Measurements from ENCODE around the gene SLC15A5.

The SLC15A5 gene

DNA sequence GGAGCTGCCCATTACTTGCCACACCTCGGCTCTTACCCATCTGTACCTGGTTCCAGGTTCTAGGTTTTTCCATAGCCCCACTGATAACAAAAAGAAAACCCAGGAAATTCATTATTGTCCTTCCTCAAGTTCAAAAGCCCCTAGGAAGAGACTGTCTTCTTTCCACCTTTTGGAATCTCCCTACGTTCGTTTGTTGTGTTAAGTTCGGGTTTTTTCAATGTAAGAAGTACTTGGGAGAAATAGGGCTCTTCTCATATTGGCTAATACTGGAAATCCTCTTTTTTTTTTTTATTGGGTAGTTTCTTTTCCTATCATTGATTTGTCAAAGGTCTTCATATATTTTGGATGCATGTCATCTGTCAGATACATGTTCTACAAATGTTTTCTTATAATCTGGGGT, 17.3 kb downstream of the SLC15A5 start:
- no peak for DNase-seq (ENCODE audit: low read depth in 2 of 2)

DNA sequence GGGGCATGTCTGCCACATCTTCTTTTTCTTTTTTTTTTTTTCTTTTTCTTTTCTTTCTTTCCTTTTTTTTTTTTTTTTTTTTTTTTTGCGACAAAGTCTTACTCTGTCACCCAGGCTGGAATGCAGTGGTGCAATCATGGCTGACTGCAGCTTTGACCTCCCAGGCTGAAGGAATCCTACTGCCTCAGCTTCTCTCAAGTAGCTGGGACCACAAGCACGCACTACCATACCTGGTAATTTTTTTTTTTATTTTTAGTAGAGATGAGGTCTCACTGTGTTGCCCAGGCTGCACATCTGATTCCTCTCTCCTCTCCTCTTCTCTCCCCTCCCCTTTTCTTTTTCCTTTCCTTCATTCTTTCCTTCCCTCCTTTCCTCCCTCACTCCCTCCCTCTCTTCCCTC, 18.5 kb downstream of the SLC15A5 start:
- no peak for DNase-seq (ENCODE audit: low read depth in 2 of 2)

GRCh38 chr12:16246264-16246663, 31.2 kb downstream of the SLC15A5 start:
- no peak for DNase-seq (ENCODE audit: low read depth in 2 of 2)

DNA sequence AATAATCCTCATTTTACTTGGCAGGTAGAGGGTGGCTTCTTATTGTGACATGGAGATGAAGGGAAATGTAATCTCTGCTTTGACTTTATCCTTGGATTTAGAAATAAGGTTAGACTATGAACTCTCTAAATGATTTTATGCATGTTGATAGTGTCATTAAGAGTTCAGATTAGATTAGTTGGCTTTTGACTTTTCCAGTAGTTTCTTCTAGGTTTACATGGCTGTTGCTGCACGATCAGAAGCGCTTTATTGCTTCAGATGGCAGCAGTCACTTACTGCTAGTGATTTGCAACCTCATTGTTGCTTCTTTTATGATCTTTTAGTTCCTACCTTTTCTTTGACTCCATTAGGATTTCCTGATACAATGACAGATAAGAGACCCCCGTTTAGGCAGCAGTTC, 32.3 kb downstream of the SLC15A5 start:
- no peak for DNase-seq (ENCODE audit: low read depth in 2 of 2)

GRCh38 chr12:16243487-16244412, 33.7 kb downstream of the SLC15A5 start:
- no peak for DNase-seq (ENCODE audit: low read depth in 2 of 2)

DNA sequence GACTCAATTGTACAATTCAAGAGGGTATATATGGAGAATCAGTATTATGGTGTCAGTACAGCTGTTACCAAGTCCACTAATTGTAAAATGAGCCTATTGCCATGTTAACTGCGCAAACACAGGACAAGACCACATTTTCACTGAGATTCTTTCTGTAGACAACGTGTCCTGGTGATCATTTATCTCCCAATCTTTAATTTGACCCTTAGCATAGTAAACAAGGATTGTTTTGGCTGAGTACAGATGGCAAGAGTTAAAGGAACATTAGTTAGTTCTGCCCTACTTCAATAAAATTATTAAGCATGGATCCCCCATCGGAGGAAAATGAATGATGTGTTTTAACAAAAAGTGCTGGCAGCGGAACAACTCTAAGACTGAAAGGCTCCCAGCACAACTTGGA, 36.1 kb downstream of the SLC15A5 start:
- no peak for DNase-seq (ENCODE audit: low read depth in 2 of 2)

- no peak for DNase-seq (ENCODE audit: low read depth in 2 of 2)
Observed at GRCh38 chr12:16238661-16239060, 38.8 kb downstream of the SLC15A5 start.

DNA sequence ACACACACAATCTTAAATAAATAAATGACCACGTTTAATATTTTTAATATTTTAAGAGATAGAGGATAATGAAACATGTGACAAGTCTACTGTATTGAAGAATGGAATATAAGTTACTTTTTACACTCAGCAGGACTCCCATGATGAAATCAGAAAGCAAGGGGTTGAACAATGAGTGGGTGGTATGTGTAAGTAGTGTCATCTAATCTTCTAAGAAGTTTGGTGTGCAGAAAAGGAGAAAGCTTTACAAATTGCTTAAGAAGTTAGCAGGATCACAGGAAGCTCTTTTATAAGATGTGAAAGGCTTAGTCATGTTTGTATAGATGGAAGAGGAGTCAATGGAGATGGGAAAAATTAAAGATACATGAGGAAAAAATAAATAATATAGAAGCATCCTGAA, 47.8 kb downstream of the SLC15A5 start:
- no peak for DNase-seq (ENCODE audit: low read depth in 2 of 2)

GRCh38 chr12:16228067-16228466, 49.4 kb downstream of the SLC15A5 start:
- no peak for DNase-seq (ENCODE audit: low read depth in 2 of 2)

DNA sequence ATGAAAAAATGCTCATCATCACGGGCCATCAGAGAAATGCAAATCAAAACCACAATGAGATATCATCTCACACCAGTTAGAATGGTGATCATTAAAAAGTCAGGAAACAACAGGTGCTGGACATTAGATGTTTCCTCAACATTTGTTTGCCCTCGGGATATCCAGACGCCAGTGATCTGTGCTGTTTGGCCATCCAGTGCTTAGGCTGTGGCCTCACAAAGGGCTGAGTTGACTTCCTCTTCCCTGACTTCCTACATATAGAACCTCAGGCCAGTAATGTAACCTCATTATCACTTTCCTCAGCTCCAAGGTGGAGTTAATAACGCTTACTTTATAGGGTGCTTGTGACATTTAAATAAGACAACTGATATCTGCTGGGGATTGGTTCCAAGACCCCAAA, 51.8 kb downstream of the SLC15A5 start:
- DNase-seq (ENCODE audit: low read depth in 2 of 2) = no peak

DNA sequence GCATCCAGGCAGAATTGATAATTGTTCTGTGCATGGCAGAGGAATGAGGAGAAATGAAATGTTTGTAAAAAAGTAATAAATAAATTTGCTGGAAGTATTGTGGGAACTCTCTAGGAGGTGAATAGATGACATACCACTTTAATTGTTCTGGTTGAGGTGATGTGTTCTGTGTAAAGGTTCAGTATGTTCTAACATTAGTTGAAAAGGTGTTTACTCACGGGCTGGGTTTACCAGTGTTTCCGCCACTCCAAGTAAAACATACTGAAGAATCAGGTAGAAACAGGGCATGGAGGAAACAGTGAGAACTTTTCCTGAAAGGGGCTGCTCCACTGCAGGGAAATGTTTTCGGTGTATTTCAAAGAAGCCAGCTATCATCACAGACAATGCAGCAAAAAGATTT, 53.3 kb downstream of the SLC15A5 start:
- no peak for DNase-seq (ENCODE audit: low read depth in 2 of 2)

DNA sequence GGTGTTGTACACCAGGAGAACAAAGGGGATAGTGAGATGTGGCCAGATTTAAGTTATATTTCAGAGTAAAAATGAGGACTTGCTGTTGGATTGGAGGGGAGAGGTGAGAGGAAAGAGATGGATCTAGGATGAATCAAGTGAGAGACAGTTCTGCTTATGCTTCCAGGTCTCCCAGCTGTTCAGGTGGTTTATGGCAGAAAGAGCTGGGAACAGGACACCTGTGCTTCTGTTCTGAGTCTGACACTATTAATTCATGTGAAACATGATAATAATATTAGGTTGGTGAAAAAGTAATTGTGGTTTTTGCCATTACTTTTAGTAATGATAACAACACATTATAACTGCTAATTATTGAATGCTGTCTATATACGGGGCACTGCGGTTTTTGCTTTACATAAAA, 55.7 kb downstream of the SLC15A5 start:
- DNase-seq (ENCODE audit: low read depth in 2 of 2) = no peak

DNA sequence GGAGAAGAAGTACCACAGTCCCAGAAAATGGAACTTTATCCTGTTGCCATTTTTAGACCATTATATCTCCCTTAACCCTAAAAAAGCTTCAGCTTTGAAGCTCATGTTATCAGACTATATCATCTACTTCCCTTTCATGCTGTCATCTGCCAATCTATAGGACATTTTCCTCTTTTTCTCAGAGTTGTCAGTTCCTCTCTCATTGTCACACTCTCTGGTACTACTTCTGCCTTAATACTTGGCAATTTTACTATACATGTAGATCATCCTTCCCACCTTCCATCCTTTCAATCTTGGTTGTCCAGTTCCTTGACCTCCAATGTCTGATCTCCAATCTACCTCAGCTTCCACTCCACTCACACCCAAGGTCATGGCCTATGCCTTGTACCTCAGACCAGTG, 57.4 kb downstream of the SLC15A5 start:
- DNase-seq (ENCODE audit: low read depth in 2 of 2) = no peak

GRCh38 chr12:16218934-16219751, 58.3 kb downstream of the SLC15A5 start:
- no peak for DNase-seq (ENCODE audit: low read depth in 2 of 2)

GRCh38 chr12:16218234-16218633, 59.3 kb downstream of the SLC15A5 start:
- no peak for DNase-seq (ENCODE audit: low read depth in 2 of 2)

DNA sequence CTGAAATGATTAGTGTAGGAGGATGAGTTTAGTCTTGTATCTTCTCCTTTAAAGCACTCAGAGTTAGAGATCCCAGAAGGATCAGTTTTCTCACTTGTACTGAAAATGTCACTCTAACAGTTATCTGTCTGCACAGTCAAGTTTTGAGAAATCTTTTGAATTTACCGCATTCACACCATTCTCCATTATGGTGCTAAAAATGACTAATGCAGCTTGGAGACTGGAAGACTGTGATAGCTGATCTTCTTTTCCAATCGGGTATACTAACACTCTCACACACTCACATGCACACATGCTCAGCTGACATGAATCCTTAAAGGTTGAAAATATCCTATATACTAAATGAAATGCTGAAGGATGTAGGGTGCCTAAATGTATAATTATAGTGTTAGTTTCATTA, 65.8 kb downstream of the SLC15A5 start:
- no peak for DNase-seq (ENCODE audit: low read depth in 2 of 2)

- DNase-seq (ENCODE audit: low read depth in 2 of 2) = no peak
Observed at GRCh38 chr12:16198884-16199283, 78.6 kb downstream of the SLC15A5 start.

DNA sequence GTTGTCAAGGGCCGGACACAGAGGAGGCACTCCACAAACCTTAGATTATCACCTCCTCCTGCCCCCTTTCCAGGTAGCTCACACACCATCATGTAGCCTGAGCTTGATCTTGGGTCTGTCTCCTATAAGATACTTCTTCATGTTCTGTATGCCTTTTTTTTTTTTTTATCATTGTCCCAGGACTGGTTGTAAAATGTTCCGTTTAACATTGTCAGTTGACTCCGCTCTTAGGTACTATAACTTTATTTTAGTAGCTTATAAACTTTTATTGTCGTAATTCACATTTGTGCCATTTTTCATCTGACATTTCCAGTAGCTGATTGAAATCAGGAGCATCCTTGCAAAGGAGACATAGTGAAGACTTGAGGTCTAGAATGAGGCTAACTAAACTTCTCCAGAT, 79.9 kb downstream of the SLC15A5 start:
- no peak for DNase-seq (ENCODE audit: low read depth in 2 of 2)

- no peak for DNase-seq (ENCODE audit: low read depth in 2 of 2)
Observed at GRCh38 chr12:16189849-16190248, 87.6 kb downstream of the SLC15A5 start.

DNA sequence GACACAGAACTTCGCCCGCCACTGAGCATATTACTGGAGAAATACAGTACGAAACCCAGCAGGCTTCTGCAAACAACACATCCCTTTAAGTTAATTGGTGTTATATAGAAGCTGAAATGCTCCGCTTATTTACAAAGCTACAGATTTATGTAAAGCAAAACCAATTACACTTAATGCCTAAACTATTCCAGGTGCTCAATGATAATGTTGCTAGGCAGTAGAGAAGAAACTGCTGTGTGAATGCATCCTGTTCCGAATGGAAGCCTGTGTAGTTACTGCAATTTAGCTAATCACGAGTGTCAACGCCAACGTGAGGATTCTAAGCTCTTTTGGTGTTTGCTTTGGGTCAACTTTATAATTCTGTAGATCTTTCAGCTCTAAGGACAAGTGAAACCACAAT, 89.8 kb downstream of the SLC15A5 start:
- no peak for DNase-seq (ENCODE audit: low read depth in 2 of 2)

GRCh38 chr12:16184681-16185080, 92.8 kb downstream of the SLC15A5 start:
- DNase-seq (ENCODE audit: low read depth in 2 of 2) = no peak

- no peak for DNase-seq (ENCODE audit: low read depth in 2 of 2)
Observed at GRCh38 chr12:16183541-16183940, 93.9 kb downstream of the SLC15A5 start.

DNA sequence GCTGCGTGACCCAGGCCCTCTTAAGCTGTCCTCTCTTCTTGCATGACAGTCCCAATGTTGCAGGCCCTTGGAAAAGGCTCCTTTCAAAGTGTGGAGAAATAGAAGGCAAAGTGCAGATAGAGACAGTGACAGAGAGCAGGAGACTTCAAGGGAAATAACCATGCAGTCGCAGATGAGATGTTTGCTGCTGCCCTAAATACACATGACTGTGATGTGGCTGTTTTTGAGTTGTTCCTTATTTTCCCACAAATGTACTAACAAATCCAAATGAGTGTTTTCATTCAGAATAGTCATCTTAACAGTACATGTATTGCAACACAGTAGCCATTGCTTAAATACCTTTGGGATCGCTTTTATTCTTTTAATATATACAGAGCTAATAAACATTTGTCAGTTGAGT, 101.6 kb downstream of the SLC15A5 start:
- no peak for DNase-seq (ENCODE audit: low read depth in 2 of 2)
